Stimulated activated naive CD4-positive, alpha-beta T cell treated with Interleukin-2 at 50 U/mL for 16 hours (primary cell): ENCODE data around the gene SCAPER.

Experiments
- DNase-seq: peaks from one replicate; lab custom pipeline; 2025; lab: John Stamatoyannopoulos, UW

SCAPER gene

GRCh38 chr15:76905013-76905839 is at the start of gene SCAPER:
Gene SCAPER (minus strand): TSS chr15:76905340. CDS start chr15:76883817, 21,523 bp downstream.
- DNase-seq = peak; percentile 90

GRCh38 chr15:76954744-76955143 is 49.6 kb upstream of the SCAPER start:
- DNase-seq = no peak

- DNase-seq = no peak
Measured at GRCh38 chr15:76953913-76954312, 48.8 kb upstream of the SCAPER start.

DNA sequence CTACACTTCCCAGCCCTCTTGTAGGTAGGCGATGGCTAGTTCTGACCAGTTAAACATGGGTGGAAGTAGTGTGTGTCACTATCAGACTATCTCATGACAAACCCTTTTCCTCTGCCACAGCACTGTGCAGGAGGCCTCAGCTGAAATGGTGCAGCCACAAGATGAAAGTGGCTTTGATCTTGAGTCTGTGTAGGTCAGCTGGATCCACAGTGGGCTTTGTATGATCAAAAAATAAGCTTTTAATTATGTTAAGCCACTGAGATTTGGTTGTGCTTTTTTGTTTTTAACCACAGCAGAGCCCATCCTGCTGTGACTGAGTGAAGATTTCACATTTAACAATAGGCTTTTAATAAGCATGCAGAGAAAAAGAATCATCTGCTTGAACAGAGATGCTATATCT is 46.1 kb upstream of the SCAPER start:
- no peak for DNase-seq

GRCh38 chr15:76947454-76947853 is 42.3 kb upstream of the SCAPER start:
- no peak for DNase-seq

DNA sequence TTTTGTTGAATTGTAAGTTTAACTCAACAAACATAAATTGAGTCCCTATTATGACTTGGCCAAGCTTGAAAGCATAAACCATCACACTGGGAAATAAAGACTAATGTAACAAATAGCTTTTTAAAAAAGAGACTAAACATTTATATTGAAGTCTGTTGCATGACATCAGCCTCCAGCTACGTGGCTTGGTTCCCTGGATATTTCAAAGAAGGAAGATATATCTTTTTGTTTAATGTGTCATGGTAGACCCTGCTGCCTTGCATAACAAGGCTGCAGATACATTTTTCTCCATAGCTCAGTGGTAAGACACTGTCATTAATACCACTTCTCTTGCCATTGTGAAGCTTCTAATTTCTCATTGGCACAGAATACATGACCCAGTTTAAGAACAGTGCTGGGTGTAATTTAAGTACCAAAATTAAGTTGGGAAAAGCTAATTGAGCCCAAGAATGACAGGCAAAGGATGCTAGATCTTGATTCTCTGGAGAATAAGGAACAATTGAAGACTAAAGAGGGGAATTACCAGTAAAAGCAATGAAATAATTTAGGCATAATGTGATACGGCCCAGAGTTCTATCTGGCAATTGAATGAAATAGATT is 40.5 kb upstream of the SCAPER start:
- DNase-seq = no peak

DNA sequence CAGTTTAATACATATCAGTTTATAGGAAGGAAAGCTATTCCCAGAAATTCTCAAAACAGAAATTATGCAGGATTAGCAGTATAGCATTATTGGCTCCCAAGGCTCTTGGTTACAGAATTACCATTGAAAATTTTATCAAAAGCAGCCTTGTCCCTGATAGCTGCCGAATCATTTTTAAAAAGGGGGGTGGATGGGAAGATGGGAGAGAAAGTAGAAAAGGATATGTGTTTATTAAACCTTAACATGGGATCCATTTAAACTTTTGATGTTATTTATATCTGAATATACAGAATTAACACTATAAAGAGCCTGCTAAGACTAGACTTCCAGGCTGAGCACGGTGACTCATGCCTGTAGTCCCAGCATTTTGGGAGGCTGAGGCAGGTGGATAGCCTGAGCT is 37.2 kb upstream of the SCAPER start:
- DNase-seq = no peak

GRCh38 chr15:76941636-76942035 is 36.5 kb upstream of the SCAPER start:
- DNase-seq = no peak

GRCh38 chr15:76939715-76940114 is 34.6 kb upstream of the SCAPER start:
- no peak for DNase-seq

GRCh38 chr15:76938752-76939151 is 33.6 kb upstream of the SCAPER start:
- DNase-seq = no peak

DNA sequence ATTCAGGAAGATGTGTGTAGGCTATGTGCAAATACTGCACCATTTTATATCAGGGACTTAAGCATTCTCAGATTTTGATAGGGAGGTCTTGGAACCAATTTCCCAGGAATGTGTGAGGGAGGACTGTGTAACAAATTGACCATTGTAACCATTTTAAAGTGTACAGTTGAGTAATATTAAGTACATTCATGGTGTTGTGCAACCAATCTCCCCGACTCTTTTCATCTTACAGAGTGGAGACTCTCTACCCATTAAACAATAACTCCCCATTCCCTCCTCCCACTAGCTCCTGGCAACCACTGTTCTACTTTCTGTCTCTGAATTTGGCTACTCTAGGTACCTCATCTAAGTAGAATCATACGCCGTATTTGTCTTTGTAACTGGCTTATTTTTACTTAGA is 31.5 kb upstream of the SCAPER start:
- no peak for DNase-seq

DNA sequence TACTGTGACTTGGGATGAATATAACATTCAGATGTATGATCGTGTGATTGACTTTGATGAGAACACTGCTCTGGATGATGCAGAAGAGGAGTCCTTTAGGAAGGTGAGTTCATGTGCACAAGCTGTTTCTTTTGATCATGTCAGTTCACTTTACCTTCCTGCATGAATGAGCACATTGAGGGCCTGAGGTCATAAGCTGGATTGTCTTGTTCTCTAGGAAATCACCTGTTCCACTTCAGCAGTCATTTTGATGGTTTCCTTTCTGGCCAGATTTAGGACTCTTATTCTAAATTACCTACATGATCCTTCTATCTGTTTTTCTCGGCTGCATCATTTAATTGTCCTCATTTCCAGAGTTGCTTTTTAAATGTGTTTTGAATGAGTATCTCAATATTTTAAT is 30.5 kb upstream of the SCAPER start:
- DNase-seq = no peak

- no peak for DNase-seq
Measured at GRCh38 chr15:76932135-76932966, 27.2 kb upstream of the SCAPER start.

DNA sequence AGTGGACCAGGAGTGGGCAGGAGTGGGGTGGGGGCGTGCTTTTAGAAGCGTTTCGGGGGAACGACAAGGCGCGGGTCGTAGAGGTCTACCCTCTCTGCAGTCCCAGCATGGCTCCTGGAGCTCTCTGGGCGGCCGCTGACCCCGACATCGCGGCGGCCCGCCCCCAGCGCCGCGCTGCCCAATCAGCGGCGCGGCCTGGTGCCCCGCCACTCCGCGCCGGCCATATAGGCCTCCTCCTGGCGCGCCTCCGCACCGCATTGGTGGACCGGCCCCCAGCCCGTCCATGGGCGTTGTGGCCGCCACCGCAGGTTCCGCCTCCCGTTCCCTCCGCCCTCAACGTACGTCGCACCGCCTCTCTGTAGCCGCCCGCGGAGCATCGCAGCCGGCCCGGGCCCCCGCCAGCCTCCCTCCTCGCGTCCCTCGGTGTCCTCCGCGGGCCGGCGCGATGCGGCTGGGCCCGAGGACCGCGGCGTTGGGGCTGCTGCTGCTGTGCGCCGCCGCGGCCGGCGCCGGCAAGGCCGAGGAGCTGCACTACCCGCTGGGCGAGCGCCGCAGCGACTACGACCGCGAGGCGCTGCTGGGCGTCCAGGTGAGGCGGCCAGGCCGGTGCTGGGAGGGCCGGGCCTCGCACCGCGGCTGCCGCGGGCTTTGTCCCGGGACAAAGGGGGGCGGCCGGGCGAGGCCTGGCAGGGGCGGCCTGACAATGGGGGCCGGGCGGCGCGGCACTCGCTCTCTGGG is 26.4 kb upstream of the SCAPER start, which contains the start of gene RCN2:
Gene RCN2, plus strand, starts transcription at position 353 of the 738 bp plus-strand sequence. Its CDS starts 93 bp downstream, at position 446.
- DNase-seq = peak; percentile 93

GRCh38 chr15:76930831-76931396 is 25.8 kb upstream of the SCAPER start:
- DNase-seq = no peak

GRCh38 chr15:76929011-76929760 is 24.0 kb upstream of the SCAPER start:
- no peak for DNase-seq

DNA sequence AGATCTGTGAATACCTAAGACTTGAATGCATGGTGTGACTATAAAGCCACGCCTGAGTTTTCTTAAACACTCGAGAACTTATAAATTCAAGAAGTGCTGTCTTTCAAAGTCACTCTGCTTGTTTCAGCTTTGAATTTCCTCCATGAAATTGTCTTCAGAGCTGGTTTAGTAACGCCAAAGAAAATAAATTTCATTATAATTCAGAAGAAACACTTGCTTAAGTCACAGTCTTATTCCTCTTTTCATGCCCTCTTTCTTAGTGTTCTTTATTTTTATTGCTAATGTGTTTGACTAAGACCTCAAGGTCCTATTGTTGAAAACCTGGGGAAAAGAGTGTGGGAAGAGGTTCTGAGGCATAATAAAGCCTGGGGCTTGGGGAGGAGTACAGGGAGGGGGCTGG is 23.1 kb upstream of the SCAPER start:
- no peak for DNase-seq

- no peak for DNase-seq
Measured at GRCh38 chr15:76916369-76916768, 11.2 kb upstream of the SCAPER start.

DNA sequence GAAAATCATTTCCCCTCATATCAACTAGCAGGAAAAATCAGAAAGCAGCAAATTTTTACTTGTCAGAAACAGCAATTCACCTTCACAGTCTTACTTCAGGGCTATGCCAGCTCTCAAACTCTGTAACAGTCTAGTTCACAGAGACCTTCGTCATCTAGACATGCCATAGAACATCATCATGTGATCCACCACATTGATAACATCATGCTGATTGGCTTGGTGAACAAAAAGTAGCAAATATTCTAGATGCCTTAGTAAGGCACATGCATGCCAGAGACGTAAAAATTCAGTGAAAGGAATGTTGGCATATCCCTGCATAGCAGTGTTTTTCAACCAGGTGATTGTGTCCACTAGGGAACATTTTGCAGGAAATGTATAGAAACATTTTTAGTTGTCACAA is 8.6 kb upstream of the SCAPER start:
- no peak for DNase-seq

DNA sequence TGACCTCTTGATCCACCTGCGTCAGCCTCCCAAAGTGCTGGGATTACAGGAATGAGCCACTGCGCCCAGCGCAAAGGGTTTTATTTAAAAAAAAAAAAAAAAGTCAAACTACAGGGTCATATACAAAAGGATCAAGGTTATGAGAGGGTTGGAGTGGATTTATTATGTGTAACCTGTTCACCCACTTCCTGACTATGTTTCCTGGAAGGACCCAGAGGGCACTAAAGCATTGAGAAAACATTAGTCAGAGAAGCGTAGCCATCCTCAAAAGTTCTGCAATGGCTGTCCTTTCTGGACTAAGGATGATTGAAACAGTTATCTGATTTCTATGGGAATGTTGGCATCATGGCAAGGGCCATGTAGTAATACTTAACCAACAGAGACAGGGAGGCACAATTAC is 7.3 kb upstream of the SCAPER start:
- no peak for DNase-seq

DNA sequence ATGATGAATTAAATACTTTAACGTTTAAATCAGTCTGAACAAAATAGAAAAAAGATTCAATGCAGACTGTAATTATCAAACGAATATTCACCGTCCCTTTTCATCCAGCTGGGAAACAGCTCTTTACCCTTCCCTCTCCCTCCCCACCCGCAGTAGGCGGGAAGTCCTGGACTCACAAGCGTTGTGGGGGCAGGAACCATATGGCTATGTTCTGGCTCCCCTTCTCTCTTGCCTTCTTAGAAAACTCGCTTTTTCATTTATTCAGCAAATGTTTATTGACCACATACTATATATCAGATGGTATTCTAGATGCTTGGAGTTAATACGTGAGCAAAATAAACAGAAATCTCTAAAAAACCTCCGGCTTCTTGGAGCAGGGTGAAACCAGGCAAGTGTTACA is 715 bp upstream of the SCAPER start:
- no peak for DNase-seq
